Chondrocyte (in vitro differentiated cells): ENCODE results near the gene ATP5MC3. TPM values are rescaled to one million over a fixed set of nuclear protein-coding genes. Genes with fewer than 3 reads are reported as not detected.

Experiments used
- DNase-seq: peaks from one replicate; pipeline ENCODE4 v3.0.0; 2021; ENCODE audit warnings: mixed read lengths, low spot score
- H3K27ac Mint-ChIP-seq: one replicate; pipeline ENCODE4 v1.8.0; 2021; ENCODE audit warnings: mild to moderate bottlenecking, moderate library complexity, mixed read lengths; ENCODE audit not compliant: unreplicated experiment
- H3K27me3 Mint-ChIP-seq: 2 replicates; pipeline ENCODE4 v1.8.0; 2021; ENCODE audit warnings: low read depth, mixed read lengths
- H3K36me3 Mint-ChIP-seq: 2 replicates; pipeline ENCODE4 v1.8.0; 2021; ENCODE audit warnings: low read depth, mixed read lengths
- H3K4me1 Mint-ChIP-seq: 2 replicates; pipeline ENCODE4 v1.8.0; 2021; ENCODE audit warnings: low read depth, mild to moderate bottlenecking, mixed read lengths
- H3K4me3 Mint-ChIP-seq: one replicate; pipeline ENCODE4 v1.8.0; 2021; ENCODE audit warnings: mild to moderate bottlenecking, moderate library complexity, mixed read lengths; ENCODE audit not compliant: unreplicated experiment
- H3K9me3 Mint-ChIP-seq: 2 replicates; pipeline ENCODE4 v1.8.0; 2021; ENCODE audit warnings: low read depth, mixed read lengths
- CTCF ChIP-seq: fragments of 200-600 bp; sonication (generic); IDR thresholded peaks from 2 replicates; pipeline ENCODE4 v1.5.0; 2021; ENCODE audit warnings: antibody characterized with exemption, mild to moderate bottlenecking, moderate library complexity
- total RNA-seq: library from RNA; stranded (reverse); gene quantifications from 3 replicates; pipeline ENCODE4 v1.2.1, GENCODE V29; 2021

ATP5MC3 gene
- total RNA-seq, 1 donor from 2014 or later = 143 TPM

GRCh38 chr2:175218551-175218950 lies 37.0 kb upstream of the ATP5MC3 start:
- Mint-ChIP-seq H3K36me3 (no peaks in the 10 kb centered on the region), H3K4me1 (no peaks in the 10 kb centered on the region), H3K27ac (no peak overlapping the region), H3K27me3 (peaks cover 52% of the 10 kb centered on the region), H3K4me3 (no peak overlapping the region), H3K9me3 (peaks cover 4% of the 10 kb centered on the region)
- TF ChIP-seq CTCF = no peak
- no peak for DNase-seq

GRCh38 chr2:175207741-175208438 lies 26.4 kb upstream of the ATP5MC3 start:
- Mint-ChIP-seq H3K27ac (no peak overlapping the region), H3K36me3 (no peaks in the 10 kb centered on the region), H3K9me3 (no peaks in the 10 kb centered on the region), H3K27me3 (peaks cover 37% of the 10 kb centered on the region), H3K4me3 (no peak overlapping the region), H3K4me1 (peaks cover 5% of the 10 kb centered on the region)
- no peak for DNase-seq
- TF ChIP-seq CTCF = no peak

GRCh38 chr2:175206866-175207265 lies 25.4 kb upstream of the ATP5MC3 start:
- TF ChIP-seq CTCF = no peak
- no peaks in the 10 kb centered on the region for H3K9me3 Mint-ChIP-seq
- no peaks in the 10 kb centered on the region for H3K36me3 Mint-ChIP-seq
- no peak overlapping the region for H3K4me3 Mint-ChIP-seq
- no peak for DNase-seq
- H3K27ac Mint-ChIP-seq = no peak overlapping the region
- peaks cover 39% of the 10 kb centered on the region for H3K27me3 Mint-ChIP-seq
- H3K4me1 Mint-ChIP-seq = peaks cover 5% of the 10 kb centered on the region

GRCh38 chr2:175205523-175205922 lies 24.0 kb upstream of the ATP5MC3 start:
- H3K4me3 Mint-ChIP-seq = no peak overlapping the region
- no peak overlapping the region for H3K27ac Mint-ChIP-seq
- no peaks in the 10 kb centered on the region for H3K36me3 Mint-ChIP-seq
- TF ChIP-seq CTCF = no peak
- peaks cover 5% of the 10 kb centered on the region for H3K4me1 Mint-ChIP-seq
- DNase-seq = no peak
- H3K9me3 Mint-ChIP-seq = no peaks in the 10 kb centered on the region
- peaks cover 35% of the 10 kb centered on the region for H3K27me3 Mint-ChIP-seq

- Mint-ChIP-seq H3K4me1 (peaks cover 5% of the 10 kb centered on the region), H3K27me3 (peaks cover 35% of the 10 kb centered on the region), H3K27ac (no peak overlapping the region), H3K9me3 (no peaks in the 10 kb centered on the region), H3K36me3 (no peaks in the 10 kb centered on the region), H3K4me3 (no peak overlapping the region)
- TF ChIP-seq CTCF = peak; percentile 80
- no peak for DNase-seq
Measured at GRCh38 chr2:175203621-175204496, 22.3 kb upstream of the ATP5MC3 start.
